WTC11 (cell line): ENCODE results near the gene SDHC. TPM values are rescaled to one million over a fixed set of nuclear protein-coding genes. Genes with fewer than 3 reads are reported as not detected.

Experiments used
- ATAC-seq: fragments of 200-7000 bp; cut with Tn5 transposase; 2 replicates; pipeline ENCODE4 v1.10.0; 2021; ENCODE audit warnings: mild to moderate bottlenecking, moderate library complexity
- CTCF ChIA-PET: fragments of 300-600 bp; sonication (Branson Sonifier 250); formaldehyde crosslinking; loops from one replicate; lab custom pipeline; 2021; ENCODE audit warnings: antibody characterized with exemption; lab: Charles Lee
- POLR2A ChIA-PET: fragments of 350-600 bp; sonication (Branson Sonifier 250); formaldehyde crosslinking; loops from one replicate; lab custom pipeline; 2021; ENCODE audit warnings: antibody characterized with exemption; lab: Charles Lee
- DNase-seq: peaks from one replicate; pipeline ENCODE4 v3.0.0; 2021; ENCODE audit warnings: low spot score
- H3K27ac Mint-ChIP-seq: 2 replicates; pipeline ENCODE4 v1.8.0; 2021; ENCODE audit warnings: mixed read lengths
- H3K27me3 Mint-ChIP-seq: 2 replicates; pipeline ENCODE4 v1.8.0; 2021; ENCODE audit warnings: low read depth, mild to moderate bottlenecking, moderate library complexity, mixed read lengths
- H3K36me3 Mint-ChIP-seq: 2 replicates; pipeline ENCODE4 v1.8.0; 2021; ENCODE audit warnings: mixed read lengths
- H3K4me1 Mint-ChIP-seq: 2 replicates; pipeline ENCODE4 v1.8.0; 2022; ENCODE audit warnings: mixed read lengths
- H3K4me3 Mint-ChIP-seq: 2 replicates; pipeline ENCODE4 v1.8.0; 2021; ENCODE audit warnings: mild to moderate bottlenecking, moderate library complexity, mixed read lengths
- H3K9me3 Mint-ChIP-seq: 2 replicates; pipeline ENCODE4 v1.8.0; 2021; ENCODE audit warnings: mixed read lengths
- CREM ChIP-seq: sonication (generic); formaldehyde crosslinking; IDR thresholded peaks from 2 replicates; pipeline ENCODE4 v1.8.1; 2022; ENCODE audit warnings: mild to moderate bottlenecking, missing genetic modification reagents, moderate library complexity
- ERG ChIP-seq: fragments of 250-450 bp; sonication (Bioruptor Pico); IDR thresholded peaks from 2 replicates; pipeline ENCODE4 v1.8.0; 2021; ENCODE audit warnings: mild to moderate bottlenecking
- IRF2 ChIP-seq: sonication (generic); formaldehyde crosslinking; IDR thresholded peaks from 2 replicates; pipeline ENCODE4 v1.8.0; 2022; ENCODE audit warnings: low read depth, missing genetic modification reagents, borderline replicate concordance
- NFATC4 ChIP-seq: fragments of 250-450 bp; sonication (Bioruptor Pico); IDR thresholded peaks from 2 replicates; pipeline ENCODE4 v1.9.0; 2021; ENCODE audit warnings: mild to moderate bottlenecking
- NR3C1 ChIP-seq: sonication (generic); formaldehyde crosslinking; conservative IDR thresholded peaks from 2 replicates; pipeline ENCODE4 v1.8.1; 2023; ENCODE audit warnings: low read depth, mild to moderate bottlenecking, missing genetic modification reagents
- PREB ChIP-seq: sonication (generic); formaldehyde crosslinking; IDR thresholded peaks from 2 replicates; pipeline ENCODE4 v1.8.1; 2022; ENCODE audit warnings: mild to moderate bottlenecking, missing genetic modification reagents, moderate library complexity, borderline replicate concordance
- SMAD3 ChIP-seq: sonication (generic); formaldehyde crosslinking; IDR thresholded peaks from 2 replicates; pipeline ENCODE4 v1.8.0; 2022; ENCODE audit warnings: missing genetic modification reagents, mild to moderate bottlenecking, borderline replicate concordance
- TEAD1 ChIP-seq: sonication (generic); formaldehyde crosslinking; IDR thresholded peaks from 2 replicates; pipeline ENCODE4 v1.8.0; 2022; ENCODE audit warnings: mild to moderate bottlenecking, missing genetic modification reagents
- ZNF281 ChIP-seq: sonication (generic); formaldehyde crosslinking; IDR thresholded peaks from 2 replicates; pipeline ENCODE4 v1.8.0; 2023; ENCODE audit warnings: mild to moderate bottlenecking, missing genetic modification reagents
- ZNF671 ChIP-seq: fragments of 250-450 bp; sonication (Bioruptor Pico); IDR thresholded peaks from 2 replicates; pipeline ENCODE4 v1.8.0; 2021; ENCODE audit warnings: mild to moderate bottlenecking
- total RNA-seq: library from RNA; stranded (reverse); gene quantifications from 3 replicates; pipeline ENCODE4 v1.2.3, GENCODE V29; 2021
- TF ChIP-seq, protein P1 (sequence below): sonication (generic); formaldehyde crosslinking; IDR thresholded peaks from 2 replicates; pipeline ENCODE4 v1.8.1; 2022; ENCODE audit warnings: mild to moderate bottlenecking, moderate library complexity, missing genetic modification reagents
- TF ChIP-seq, protein P2 (sequence below): fragments of 250-450 bp; sonication (Bioruptor Pico); IDR thresholded peaks from 2 replicates; pipeline ENCODE4 v2.1.2; 2022; ENCODE audit warnings: mild to moderate bottlenecking, moderate library complexity
- TF ChIP-seq, protein P3 (sequence below): sonication (generic); formaldehyde crosslinking; IDR thresholded peaks from 2 replicates; pipeline ENCODE4 v1.8.1; 2023; ENCODE audit warnings: mild to moderate bottlenecking, missing genetic modification reagents
- TF ChIP-seq, protein P4 (sequence below): sonication (generic); formaldehyde crosslinking; IDR thresholded peaks from 2 replicates; pipeline ENCODE4 v1.8.0; 2022; ENCODE audit warnings: mild to moderate bottlenecking, missing genetic modification reagents
- TF ChIP-seq, protein P5 (sequence below): sonication (generic); formaldehyde crosslinking; IDR thresholded peaks from 2 replicates; pipeline ENCODE4 v1.8.1; 2022; ENCODE audit warnings: low read depth, mild to moderate bottlenecking, moderate library complexity, missing genetic modification reagents, borderline replicate concordance
- TF ChIP-seq, protein P6 (sequence below): sonication (generic); formaldehyde crosslinking; IDR thresholded peaks from 2 replicates; pipeline ENCODE4 v1.8.0; 2023; ENCODE audit warnings: missing genetic modification reagents

SDHC gene
- total RNA-seq, 1 experiment from 2014 or later, result 193 TPM

DNA sequence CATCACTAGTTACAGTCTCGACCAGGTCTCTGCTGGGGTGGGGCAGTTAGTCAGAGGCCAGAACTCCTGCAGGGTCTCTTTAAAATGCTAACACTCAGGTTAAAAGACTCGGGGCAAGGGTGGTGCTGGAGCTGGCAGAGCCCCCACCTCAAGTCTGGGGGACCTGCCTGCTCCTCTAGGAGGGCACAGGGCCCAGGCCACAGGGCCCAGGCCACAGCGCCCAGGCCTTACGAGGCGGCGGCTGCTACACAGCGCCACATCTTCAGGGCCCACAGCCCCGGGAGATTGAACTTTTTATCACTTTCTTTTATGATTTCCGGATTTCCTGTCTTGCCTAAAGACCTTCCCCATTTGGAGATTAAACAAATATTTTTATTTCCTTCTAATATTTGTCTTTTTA, 14.8 kb upstream of the SDHC start:
- Mint-ChIP-seq H3K36me3 (no peaks in the 10 kb centered on the region), H3K9me3 (no peaks in the 10 kb centered on the region), H3K27me3 (no peaks in the 10 kb centered on the region), H3K4me3 (no peak overlapping the region), H3K4me1 (peaks cover 33% of the 10 kb centered on the region), H3K27ac (no peak overlapping the region)
- TF ChIP-seq, protein P1, sequence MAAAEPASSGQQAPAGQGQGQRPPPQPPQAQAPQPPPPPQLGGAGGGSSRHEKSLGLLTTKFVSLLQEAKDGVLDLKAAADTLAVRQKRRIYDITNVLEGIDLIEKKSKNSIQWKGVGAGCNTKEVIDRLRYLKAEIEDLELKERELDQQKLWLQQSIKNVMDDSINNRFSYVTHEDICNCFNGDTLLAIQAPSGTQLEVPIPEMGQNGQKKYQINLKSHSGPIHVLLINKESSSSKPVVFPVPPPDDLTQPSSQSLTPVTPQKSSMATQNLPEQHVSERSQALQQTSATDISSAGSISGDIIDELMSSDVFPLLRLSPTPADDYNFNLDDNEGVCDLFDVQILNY (CRISPR knock-in tag), result no peak
- TF ChIP-seq, protein P2, sequence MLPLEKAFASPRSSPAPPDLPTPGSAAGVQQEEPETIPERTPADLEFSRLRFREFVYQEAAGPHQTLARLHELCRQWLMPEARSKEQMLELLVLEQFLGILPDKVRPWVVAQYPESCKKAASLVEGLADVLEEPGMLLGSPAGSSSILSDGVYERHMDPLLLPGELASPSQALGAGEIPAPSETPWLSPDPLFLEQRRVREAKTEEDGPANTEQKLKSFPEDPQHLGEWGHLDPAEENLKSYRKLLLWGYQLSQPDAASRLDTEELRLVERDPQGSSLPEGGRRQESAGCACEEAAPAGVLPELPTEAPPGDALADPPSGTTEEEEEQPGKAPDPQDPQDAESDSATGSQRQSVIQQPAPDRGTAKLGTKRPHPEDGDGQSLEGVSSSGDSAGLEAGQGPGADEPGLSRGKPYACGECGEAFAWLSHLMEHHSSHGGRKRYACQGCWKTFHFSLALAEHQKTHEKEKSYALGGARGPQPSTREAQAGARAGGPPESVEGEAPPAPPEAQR (CRISPR knock-in tag), result no peak
- TF ChIP-seq TEAD1 (CRISPR knock-in tag), result no peak
- TF ChIP-seq, protein P3, sequence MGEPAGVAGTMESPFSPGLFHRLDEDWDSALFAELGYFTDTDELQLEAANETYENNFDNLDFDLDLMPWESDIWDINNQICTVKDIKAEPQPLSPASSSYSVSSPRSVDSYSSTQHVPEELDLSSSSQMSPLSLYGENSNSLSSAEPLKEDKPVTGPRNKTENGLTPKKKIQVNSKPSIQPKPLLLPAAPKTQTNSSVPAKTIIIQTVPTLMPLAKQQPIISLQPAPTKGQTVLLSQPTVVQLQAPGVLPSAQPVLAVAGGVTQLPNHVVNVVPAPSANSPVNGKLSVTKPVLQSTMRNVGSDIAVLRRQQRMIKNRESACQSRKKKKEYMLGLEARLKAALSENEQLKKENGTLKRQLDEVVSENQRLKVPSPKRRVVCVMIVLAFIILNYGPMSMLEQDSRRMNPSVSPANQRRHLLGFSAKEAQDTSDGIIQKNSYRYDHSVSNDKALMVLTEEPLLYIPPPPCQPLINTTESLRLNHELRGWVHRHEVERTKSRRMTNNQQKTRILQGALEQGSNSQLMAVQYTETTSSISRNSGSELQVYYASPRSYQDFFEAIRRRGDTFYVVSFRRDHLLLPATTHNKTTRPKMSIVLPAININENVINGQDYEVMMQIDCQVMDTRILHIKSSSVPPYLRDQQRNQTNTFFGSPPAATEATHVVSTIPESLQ (CRISPR knock-in tag), result no peak
- TF ChIP-seq SMAD3 (CRISPR knock-in tag), result no peak
- TF ChIP-seq ERG (CRISPR knock-in tag), result no peak
- TF ChIP-seq, protein P4, sequence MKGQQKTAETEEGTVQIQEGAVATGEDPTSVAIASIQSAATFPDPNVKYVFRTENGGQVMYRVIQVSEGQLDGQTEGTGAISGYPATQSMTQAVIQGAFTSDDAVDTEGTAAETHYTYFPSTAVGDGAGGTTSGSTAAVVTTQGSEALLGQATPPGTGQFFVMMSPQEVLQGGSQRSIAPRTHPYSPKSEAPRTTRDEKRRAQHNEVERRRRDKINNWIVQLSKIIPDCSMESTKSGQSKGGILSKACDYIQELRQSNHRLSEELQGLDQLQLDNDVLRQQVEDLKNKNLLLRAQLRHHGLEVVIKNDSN, result no peak
- TF ChIP-seq NFATC4, result no peak
- no peak for TF ChIP-seq ZNF671 (CRISPR knock-in tag)
- TF ChIP-seq IRF2 (CRISPR knock-in tag), result no peak
- no peak for TF ChIP-seq ZNF281 (CRISPR knock-in tag)
- TF ChIP-seq, protein P5, sequence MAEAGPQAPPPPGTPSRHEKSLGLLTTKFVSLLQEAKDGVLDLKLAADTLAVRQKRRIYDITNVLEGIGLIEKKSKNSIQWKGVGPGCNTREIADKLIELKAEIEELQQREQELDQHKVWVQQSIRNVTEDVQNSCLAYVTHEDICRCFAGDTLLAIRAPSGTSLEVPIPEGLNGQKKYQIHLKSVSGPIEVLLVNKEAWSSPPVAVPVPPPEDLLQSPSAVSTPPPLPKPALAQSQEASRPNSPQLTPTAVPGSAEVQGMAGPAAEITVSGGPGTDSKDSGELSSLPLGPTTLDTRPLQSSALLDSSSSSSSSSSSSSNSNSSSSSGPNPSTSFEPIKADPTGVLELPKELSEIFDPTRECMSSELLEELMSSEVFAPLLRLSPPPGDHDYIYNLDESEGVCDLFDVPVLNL (CRISPR knock-in tag), result no peak
- TF ChIP-seq, protein P6, sequence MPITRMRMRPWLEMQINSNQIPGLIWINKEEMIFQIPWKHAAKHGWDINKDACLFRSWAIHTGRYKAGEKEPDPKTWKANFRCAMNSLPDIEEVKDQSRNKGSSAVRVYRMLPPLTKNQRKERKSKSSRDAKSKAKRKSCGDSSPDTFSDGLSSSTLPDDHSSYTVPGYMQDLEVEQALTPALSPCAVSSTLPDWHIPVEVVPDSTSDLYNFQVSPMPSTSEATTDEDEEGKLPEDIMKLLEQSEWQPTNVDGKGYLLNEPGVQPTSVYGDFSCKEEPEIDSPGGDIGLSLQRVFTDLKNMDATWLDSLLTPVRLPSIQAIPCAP (CRISPR knock-in tag), result no peak
- ATAC-seq (peak; percentile 71), DNase-seq (no peak)
- ChIA-PET CTCF (interaction anchor here (1.0 kb wide), 1 partner anchor 74 kb away, joined by 5 read pairs; the partner anchor contains the start of gene TOMM40L), POLR2A (no interaction called here)

DNA sequence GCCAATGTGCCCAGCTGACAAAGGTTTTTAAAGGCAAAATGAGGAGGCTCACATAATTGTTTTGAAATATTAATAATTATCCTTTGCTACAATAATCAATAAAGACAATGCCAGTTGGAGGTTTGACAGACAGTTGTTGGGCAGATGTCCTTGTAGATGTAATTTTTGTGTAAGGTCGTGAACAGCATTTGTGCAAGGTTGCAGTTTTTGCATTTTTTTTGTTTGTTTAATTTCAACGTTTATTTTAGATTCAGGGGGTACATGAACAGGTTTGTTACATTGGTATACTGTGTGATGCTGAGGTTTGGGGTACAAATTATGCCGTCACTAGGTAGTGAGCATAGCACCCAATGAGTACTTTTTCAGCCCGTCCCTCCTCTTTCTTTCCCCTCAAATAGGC, 13.7 kb upstream of the SDHC start:
- DNase-seq (no peak), ATAC-seq (no peak)
- Mint-ChIP-seq H3K36me3 (no peaks in the 10 kb centered on the region), H3K9me3 (no peaks in the 10 kb centered on the region), H3K27ac (no peak overlapping the region), H3K4me3 (no peak overlapping the region), H3K4me1 (peaks cover 42% of the 10 kb centered on the region), H3K27me3 (no peaks in the 10 kb centered on the region)
- CTCF ChIA-PET, result interaction anchor here (1.0 kb wide), 1 partner anchor 75 kb away, joined by 5 read pairs; the partner anchor contains the start of gene TOMM40L
- POLR2A ChIA-PET, result interaction anchor here (0.7 kb wide), 1 partner anchor 51 kb away, joined by 6 read pairs; no protein-coding TSS in a partner anchor
- no peak for TF ChIP-seq PREB (CRISPR knock-in tag)
- TF ChIP-seq, protein P3 (CRISPR knock-in tag), result no peak
- TF ChIP-seq NR3C1 (CRISPR knock-in tag), result no peak
- TF ChIP-seq CREM (CRISPR knock-in tag), result no peak
